ENCODE results near the gene ANKRD18B.

ANKRD18B gene

GRCh38 chr9:33476503-33476902, 47.5 kb upstream of the ANKRD18B start (continued):
- TF ChIP-seq, protein P1, sequence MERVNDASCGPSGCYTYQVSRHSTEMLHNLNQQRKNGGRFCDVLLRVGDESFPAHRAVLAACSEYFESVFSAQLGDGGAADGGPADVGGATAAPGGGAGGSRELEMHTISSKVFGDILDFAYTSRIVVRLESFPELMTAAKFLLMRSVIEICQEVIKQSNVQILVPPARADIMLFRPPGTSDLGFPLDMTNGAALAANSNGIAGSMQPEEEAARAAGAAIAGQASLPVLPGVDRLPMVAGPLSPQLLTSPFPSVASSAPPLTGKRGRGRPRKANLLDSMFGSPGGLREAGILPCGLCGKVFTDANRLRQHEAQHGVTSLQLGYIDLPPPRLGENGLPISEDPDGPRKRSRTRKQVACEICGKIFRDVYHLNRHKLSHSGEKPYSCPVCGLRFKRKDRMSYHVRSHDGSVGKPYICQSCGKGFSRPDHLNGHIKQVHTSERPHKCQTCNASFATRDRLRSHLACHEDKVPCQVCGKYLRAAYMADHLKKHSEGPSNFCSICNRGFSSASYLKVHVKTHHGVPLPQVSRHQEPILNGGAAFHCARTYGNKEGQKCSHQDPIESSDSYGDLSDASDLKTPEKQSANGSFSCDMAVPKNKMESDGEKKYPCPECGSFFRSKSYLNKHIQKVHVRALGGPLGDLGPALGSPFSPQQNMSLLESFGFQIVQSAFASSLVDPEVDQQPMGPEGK (CRISPR knock-in tag; IDR thresholded peaks at IDR 0.05; ENCODE audit: borderline replicate concordance), result no peak
- TF ChIP-seq SNAI2 (CRISPR knock-in tag; IDR thresholded peaks at IDR 0.05) (no peak), GLIS3 (CRISPR knock-in tag; IDR thresholded peaks at IDR 0.05) (no peak), ZC3H10 (CRISPR knock-in tag; IDR thresholded peaks at IDR 0.05) (no peak), ISL1 (CRISPR knock-in tag; IDR thresholded peaks at IDR 0.05) (no peak)
- TF ChIP-seq, protein P2, sequence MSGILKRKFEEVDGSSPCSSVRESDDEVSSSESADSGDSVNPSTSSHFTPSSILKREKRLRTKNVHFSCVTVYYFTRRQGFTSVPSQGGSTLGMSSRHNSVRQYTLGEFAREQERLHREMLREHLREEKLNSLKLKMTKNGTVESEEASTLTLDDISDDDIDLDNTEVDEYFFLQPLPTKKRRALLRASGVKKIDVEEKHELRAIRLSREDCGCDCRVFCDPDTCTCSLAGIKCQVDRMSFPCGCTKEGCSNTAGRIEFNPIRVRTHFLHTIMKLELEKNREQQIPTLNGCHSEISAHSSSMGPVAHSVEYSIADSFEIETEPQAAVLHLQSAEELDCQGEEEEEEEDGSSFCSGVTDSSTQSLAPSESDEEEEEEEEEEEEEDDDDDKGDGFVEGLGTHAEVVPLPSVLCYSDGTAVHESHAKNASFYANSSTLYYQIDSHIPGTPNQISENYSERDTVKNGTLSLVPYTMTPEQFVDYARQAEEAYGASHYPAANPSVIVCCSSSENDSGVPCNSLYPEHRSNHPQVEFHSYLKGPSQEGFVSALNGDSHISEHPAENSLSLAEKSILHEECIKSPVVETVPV (CRISPR knock-in tag; IDR thresholded peaks at IDR 0.05), result no peak

- ATAC-seq, result peak; percentile 35; the same call in 2 of the 3 replicates
- TF ChIP-seq TOX (CRISPR knock-in tag; IDR thresholded peaks at IDR 0.05; ENCODE audit: borderline replicate concordance) (no peak), CREB5 (CRISPR knock-in tag; IDR thresholded peaks at IDR 0.05; ENCODE audit: low read depth) (no peak), ZNF70 (CRISPR knock-in tag; IDR thresholded peaks at IDR 0.05) (no peak), BACH2 (CRISPR knock-in tag; IDR thresholded peaks at IDR 0.05; ENCODE audit: borderline replicate concordance) (no peak), ZFP30 (CRISPR knock-in tag; IDR thresholded peaks at IDR 0.05) (no peak), ISL1 (CRISPR knock-in tag; IDR thresholded peaks at IDR 0.05) (no peak), ZFP3 (CRISPR knock-in tag; IDR thresholded peaks at IDR 0.05) (no peak), TCF4 (CRISPR knock-in tag; IDR thresholded peaks at IDR 0.05; ENCODE audit: borderline replicate concordance) (no peak), ZNF8 (CRISPR knock-in tag; IDR thresholded peaks at IDR 0.05) (no peak), ARNTL (CRISPR knock-in tag; IDR thresholded peaks at IDR 0.05; ENCODE audit: borderline replicate concordance, low read depth) (no peak), GLIS3 (CRISPR knock-in tag; IDR thresholded peaks at IDR 0.05) (no peak), PPARA (CRISPR knock-in tag; IDR thresholded peaks at IDR 0.05; ENCODE audit: borderline replicate concordance) (no peak), CSDC2 (CRISPR knock-in tag; IDR thresholded peaks at IDR 0.05) (no peak), ESRRG (CRISPR knock-in tag; IDR thresholded peaks at IDR 0.05) (no peak), SNAI2 (CRISPR knock-in tag; IDR thresholded peaks at IDR 0.05) (no peak), OSR1 (CRISPR knock-in tag; IDR thresholded peaks at IDR 0.05) (no peak)
- TF ChIP-seq, protein P1 (CRISPR knock-in tag; IDR thresholded peaks at IDR 0.05; ENCODE audit: borderline replicate concordance), result no peak
- TF ChIP-seq, protein P3, sequence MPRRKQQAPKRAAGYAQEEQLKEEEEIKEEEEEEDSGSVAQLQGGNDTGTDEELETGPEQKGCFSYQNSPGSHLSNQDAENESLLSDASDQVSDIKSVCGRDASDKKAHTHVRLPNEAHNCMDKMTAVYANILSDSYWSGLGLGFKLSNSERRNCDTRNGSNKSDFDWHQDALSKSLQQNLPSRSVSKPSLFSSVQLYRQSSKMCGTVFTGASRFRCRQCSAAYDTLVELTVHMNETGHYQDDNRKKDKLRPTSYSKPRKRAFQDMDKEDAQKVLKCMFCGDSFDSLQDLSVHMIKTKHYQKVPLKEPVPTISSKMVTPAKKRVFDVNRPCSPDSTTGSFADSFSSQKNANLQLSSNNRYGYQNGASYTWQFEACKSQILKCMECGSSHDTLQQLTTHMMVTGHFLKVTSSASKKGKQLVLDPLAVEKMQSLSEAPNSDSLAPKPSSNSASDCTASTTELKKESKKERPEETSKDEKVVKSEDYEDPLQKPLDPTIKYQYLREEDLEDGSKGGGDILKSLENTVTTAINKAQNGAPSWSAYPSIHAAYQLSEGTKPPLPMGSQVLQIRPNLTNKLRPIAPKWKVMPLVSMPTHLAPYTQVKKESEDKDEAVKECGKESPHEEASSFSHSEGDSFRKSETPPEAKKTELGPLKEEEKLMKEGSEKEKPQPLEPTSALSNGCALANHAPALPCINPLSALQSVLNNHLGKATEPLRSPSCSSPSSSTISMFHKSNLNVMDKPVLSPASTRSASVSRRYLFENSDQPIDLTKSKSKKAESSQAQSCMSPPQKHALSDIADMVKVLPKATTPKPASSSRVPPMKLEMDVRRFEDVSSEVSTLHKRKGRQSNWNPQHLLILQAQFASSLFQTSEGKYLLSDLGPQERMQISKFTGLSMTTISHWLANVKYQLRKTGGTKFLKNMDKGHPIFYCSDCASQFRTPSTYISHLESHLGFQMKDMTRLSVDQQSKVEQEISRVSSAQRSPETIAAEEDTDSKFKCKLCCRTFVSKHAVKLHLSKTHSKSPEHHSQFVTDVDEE (CRISPR knock-in tag; IDR thresholded peaks at IDR 0.05), result no peak
- TF ChIP-seq, protein P2 (CRISPR knock-in tag; IDR thresholded peaks at IDR 0.05), result no peak
- TF ChIP-seq, protein P4, sequence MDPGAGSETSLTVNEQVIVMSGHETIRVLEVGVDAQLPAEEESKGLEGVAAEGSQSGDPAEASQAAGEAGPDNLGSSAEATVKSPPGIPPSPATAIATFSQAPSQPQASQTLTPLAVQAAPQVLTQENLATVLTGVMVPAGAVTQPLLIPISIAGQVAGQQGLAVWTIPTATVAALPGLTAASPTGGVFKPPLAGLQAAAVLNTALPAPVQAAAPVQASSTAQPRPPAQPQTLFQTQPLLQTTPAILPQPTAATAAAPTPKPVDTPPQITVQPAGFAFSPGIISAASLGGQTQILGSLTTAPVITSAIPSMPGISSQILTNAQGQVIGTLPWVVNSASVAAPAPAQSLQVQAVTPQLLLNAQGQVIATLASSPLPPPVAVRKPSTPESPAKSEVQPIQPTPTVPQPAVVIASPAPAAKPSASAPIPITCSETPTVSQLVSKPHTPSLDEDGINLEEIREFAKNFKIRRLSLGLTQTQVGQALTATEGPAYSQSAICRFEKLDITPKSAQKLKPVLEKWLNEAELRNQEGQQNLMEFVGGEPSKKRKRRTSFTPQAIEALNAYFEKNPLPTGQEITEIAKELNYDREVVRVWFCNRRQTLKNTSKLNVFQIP (CRISPR knock-in tag; IDR thresholded peaks at IDR 0.05; ENCODE audit: borderline replicate concordance, low read depth), result no peak
Observed at GRCh38 chr9:33480106-33480505, 43.9 kb upstream of the ANKRD18B start.

Data from SK-N-SH treated with all-trans-retinoic acid at 6 μM for 48 hours (cell line).